ENCODE results near the gene KAT2B. TPM values are rescaled to one million over a fixed set of nuclear protein-coding genes. Genes with fewer than 3 reads are reported as not detected.

The KAT2B gene
- total RNA-seq, 3 donors from 2014 or later = 27.2 to 49.1 (median 27.5) TPM

GRCh38 chr3:20069178-20069532 is 28.9 kb downstream of the KAT2B start:
- TF ChIP-seq, protein P1, sequence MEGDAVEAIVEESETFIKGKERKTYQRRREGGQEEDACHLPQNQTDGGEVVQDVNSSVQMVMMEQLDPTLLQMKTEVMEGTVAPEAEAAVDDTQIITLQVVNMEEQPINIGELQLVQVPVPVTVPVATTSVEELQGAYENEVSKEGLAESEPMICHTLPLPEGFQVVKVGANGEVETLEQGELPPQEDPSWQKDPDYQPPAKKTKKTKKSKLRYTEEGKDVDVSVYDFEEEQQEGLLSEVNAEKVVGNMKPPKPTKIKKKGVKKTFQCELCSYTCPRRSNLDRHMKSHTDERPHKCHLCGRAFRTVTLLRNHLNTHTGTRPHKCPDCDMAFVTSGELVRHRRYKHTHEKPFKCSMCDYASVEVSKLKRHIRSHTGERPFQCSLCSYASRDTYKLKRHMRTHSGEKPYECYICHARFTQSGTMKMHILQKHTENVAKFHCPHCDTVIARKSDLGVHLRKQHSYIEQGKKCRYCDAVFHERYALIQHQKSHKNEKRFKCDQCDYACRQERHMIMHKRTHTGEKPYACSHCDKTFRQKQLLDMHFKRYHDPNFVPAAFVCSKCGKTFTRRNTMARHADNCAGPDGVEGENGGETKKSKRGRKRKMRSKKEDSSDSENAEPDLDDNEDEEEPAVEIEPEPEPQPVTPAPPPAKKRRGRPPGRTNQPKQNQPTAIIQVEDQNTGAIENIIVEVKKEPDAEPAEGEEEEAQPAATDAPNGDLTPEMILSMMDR (IDR thresholded peaks at IDR 0.05) = no peak

GRCh38 chr3:20071175-20071574 is 30.9 kb downstream of the KAT2B start:
- intact Hi-C loops (cut with DNase I, micrococcal nuclease) = no loop called here
- no peak overlapping the region for H3K4me3 ChIP-seq
- TF ChIP-seq, protein P1 (IDR thresholded peaks at IDR 0.05) = no peak
- no peaks in the 10 kb centered on the region for H3K4me1 ChIP-seq (ENCODE audit: low read depth)
- DNase-seq (no peak), ATAC-seq (no peak)
- H3K36me3 ChIP-seq (ENCODE audit: low read depth) = no peaks in the 10 kb centered on the region
- no peaks in the 10 kb centered on the region for H3K9me3 ChIP-seq

More at GRCh38 chr3:20069178-20069532, 28.9 kb downstream of the KAT2B start:
- Histone ChIP-seq H3K4me3 (no peak overlapping the region), H3K4me1 (ENCODE audit: low read depth) (no peaks in the 10 kb centered on the region), H3K36me3 (ENCODE audit: low read depth) (no peaks in the 10 kb centered on the region), H3K9me3 (no peaks in the 10 kb centered on the region)
- intact Hi-C loops (cut with DNase I, micrococcal nuclease) = no loop called here
- DNase-seq = no peak
- ATAC-seq = no peak

DNA sequence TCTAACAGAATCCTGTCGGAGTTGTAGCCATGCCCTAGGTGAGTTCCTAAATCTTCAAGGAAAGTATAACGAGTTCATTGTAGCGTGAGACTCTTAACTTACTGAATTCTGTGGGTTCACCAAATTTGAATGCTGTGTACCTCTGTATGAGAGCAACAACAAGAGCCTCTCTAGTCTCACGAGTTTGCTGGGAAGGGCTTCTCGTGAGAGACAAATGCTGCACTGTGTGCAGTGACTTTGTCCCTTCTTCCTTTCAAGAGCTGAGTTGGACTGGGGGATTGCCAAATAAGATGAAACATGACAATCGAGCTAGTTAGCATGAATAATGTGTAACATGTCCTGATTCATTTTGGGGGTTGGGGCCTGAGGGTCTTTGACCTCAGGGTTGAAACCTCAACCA is 32.2 kb downstream of the KAT2B start:
- no peaks in the 10 kb centered on the region for H3K9me3 ChIP-seq
- intact Hi-C loops (cut with DNase I, micrococcal nuclease) = no loop called here
- TF ChIP-seq, protein P1 (IDR thresholded peaks at IDR 0.05) = no peak
- ATAC-seq = no peak
- no peaks in the 10 kb centered on the region for H3K36me3 ChIP-seq (ENCODE audit: low read depth)
- H3K4me1 ChIP-seq (ENCODE audit: low read depth) = no peaks in the 10 kb centered on the region
- no peak overlapping the region for H3K4me3 ChIP-seq
- no peak for DNase-seq

- H3K4me1 ChIP-seq (ENCODE audit: low read depth) = no peaks in the 10 kb centered on the region
- TF ChIP-seq, protein P1 (IDR thresholded peaks at IDR 0.05) = no peak
- ATAC-seq (no peak), DNase-seq (no peak)
- no peak overlapping the region for H3K4me3 ChIP-seq
- H3K36me3 ChIP-seq (ENCODE audit: low read depth) = no peaks in the 10 kb centered on the region
- intact Hi-C loops (cut with DNase I, micrococcal nuclease) = no loop called here
- no peaks in the 10 kb centered on the region for H3K9me3 ChIP-seq
Measured at GRCh38 chr3:20073068-20073467, 32.8 kb downstream of the KAT2B start.

GRCh38 chr3:20073683-20074082 is 33.4 kb downstream of the KAT2B start:
- intact Hi-C loops (cut with DNase I, micrococcal nuclease) = no loop called here
- H3K9me3 ChIP-seq = no peaks in the 10 kb centered on the region
- no peak for DNase-seq
- H3K36me3 ChIP-seq (ENCODE audit: low read depth) = no peaks in the 10 kb centered on the region
- TF ChIP-seq, protein P1 (IDR thresholded peaks at IDR 0.05) = no peak
- no peaks in the 10 kb centered on the region for H3K4me1 ChIP-seq (ENCODE audit: low read depth)
- ATAC-seq = no peak
- H3K4me3 ChIP-seq = no peak overlapping the region

All from mucosa of descending colon (tissue), 3 donors.